ENCODE data around the gene MNT.

The MNT gene

DNA sequence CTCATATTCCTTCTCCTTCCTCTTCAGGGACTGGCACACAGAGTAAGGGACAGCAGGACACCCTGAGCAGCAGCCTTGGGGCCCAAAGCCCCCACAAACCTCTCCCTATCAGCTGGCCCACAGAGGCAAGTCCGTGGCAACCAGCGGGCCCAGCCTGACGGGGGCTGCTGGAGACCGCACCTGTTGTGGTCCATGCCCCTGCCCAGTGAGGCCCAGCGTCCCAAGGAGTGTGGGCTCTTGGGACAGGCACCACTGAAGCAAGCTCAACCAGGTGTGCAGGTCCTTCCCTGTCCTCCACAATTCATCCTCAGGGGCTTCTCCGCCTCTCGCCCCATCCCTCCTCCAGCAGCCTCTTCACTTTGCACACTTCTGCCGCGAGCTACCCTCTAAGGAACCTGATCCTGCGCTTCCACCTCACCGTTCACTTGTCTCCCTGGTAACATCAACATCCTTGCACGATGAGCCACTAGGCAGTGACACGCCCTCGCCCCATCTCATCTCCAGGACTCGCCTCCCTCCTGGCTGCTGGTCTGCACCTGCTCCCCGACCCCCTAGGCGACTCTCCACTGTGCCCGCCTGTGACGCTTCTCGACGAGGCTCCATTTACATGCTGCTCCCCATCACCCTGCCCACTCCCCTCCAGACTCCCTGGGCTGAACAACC lies 12.7 kb downstream of the MNT start:
- no peak overlapping the region for H3K4me3 ChIP-seq (ENCODE audit: low read depth, low read length)
- no peaks in the 10 kb centered on the region for H3K27me3 ChIP-seq (ENCODE audit: insufficient read depth, low read depth, severe bottlenecking)
- DNase-seq: no peak
- peaks cover 22% of the 10 kb centered on the region for H3K36me3 ChIP-seq
- no peak overlapping the region for H3K27ac ChIP-seq
- TF ChIP-seq, protein P1, sequence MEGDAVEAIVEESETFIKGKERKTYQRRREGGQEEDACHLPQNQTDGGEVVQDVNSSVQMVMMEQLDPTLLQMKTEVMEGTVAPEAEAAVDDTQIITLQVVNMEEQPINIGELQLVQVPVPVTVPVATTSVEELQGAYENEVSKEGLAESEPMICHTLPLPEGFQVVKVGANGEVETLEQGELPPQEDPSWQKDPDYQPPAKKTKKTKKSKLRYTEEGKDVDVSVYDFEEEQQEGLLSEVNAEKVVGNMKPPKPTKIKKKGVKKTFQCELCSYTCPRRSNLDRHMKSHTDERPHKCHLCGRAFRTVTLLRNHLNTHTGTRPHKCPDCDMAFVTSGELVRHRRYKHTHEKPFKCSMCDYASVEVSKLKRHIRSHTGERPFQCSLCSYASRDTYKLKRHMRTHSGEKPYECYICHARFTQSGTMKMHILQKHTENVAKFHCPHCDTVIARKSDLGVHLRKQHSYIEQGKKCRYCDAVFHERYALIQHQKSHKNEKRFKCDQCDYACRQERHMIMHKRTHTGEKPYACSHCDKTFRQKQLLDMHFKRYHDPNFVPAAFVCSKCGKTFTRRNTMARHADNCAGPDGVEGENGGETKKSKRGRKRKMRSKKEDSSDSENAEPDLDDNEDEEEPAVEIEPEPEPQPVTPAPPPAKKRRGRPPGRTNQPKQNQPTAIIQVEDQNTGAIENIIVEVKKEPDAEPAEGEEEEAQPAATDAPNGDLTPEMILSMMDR (IDR thresholded peaks at IDR 0.05; ENCODE audit: low read depth, low read length): no peak
- H3K9me3 ChIP-seq (ENCODE audit: severe bottlenecking): no peaks in the 10 kb centered on the region

DNA sequence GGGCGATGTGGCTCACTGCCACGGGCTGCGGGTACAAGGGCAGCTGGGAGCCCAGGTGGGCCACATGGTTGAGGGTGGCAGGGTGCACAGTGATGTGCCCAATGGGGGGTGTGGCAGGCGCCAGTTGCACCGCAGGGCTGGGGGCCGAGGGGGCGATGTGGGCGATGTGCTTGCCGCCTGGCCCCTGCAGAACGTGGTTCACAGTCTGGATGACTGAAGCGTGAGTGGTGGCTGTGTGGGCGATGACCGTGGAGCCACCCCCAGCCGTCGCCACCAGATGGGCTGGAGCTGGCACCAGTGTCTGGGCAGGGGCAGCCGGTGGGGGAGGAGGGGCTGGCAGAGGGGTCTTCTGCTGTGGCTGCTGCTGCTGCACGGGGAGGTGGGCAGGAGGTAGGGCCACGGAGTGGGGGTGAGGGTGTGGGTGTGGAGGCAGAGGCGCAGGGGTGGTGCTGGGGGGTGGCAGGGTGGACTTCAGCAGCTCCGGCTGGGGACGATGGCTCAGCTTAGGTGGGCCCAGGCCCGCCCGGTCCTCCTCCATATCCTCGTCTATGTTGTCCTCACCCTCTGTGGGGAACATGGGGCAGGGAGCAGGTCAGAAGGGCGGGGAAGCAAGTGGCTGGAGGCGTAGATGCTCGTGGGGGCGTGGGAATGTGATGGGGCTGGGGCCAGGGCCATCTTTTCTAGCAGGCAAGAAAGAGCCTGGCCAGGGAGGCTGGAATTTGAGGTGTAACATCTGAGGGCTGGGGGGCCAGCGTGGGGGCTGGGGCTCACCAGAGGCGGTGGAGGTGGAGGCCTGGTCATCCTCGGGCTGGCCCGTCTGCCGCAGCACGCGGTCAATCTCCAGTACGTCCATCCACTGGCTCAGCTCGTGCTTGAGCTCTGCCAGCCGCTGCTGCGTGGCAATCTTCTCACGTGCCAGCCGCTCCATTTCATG lies 13.5 kb downstream of the MNT start:
- Histone ChIP-seq H3K27me3 (ENCODE audit: insufficient read depth, low read depth, severe bottlenecking) (no peaks in the 10 kb centered on the region), H3K9me3 (ENCODE audit: severe bottlenecking) (no peaks in the 10 kb centered on the region), H3K27ac (no peak overlapping the region), H3K4me3 (ENCODE audit: low read depth, low read length) (no peak overlapping the region), H3K36me3 (peaks cover 22% of the 10 kb centered on the region)
- DNase-seq: no peak
- TF ChIP-seq, protein P1 (IDR thresholded peaks at IDR 0.05; ENCODE audit: low read depth, low read length): no peak

DNA sequence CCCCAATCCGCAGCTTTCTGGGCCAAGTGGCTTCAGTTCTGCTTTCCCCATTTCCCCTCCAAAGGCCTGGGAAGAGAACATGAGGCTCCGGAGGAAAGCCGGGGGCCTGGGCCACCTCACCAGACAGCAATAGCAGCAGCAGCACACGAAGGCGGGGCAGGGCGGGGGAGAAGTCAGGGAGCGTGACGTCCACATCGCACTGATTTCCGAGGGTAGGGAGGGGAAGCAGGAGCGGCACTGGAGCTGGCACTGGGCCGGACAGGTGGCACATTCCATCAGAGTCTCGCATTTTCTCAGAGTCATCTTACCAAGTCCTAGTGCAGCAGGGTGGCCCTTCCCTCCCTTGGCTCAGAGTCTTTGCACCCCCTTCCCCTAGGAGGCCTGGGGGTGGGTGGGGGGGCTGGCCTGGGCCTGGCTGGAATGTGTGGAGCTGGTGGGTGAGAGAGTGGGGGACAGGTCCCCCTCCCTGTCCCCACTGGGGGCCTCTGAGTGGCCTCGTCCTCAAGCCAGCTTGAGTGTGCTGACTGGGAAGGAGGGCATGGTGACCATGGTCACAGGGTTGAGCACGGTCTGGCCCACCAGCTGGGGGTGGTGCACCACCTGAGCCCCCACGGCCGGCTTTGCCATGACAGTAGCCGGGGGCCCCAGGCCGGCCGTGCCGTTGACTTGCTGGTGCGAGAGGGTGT lies 14.3 kb downstream of the MNT start:
- DNase-seq: no peak
- peak overlapping the region; percentile 65 for H3K27ac ChIP-seq
- H3K27me3 ChIP-seq (ENCODE audit: insufficient read depth, low read depth, severe bottlenecking): no peaks in the 10 kb centered on the region
- no peaks in the 10 kb centered on the region for H3K9me3 ChIP-seq (ENCODE audit: severe bottlenecking)
- peaks cover 23% of the 10 kb centered on the region for H3K36me3 ChIP-seq
- TF ChIP-seq, protein P1 (IDR thresholded peaks at IDR 0.05; ENCODE audit: low read depth, low read length): no peak
- no peak overlapping the region for H3K4me3 ChIP-seq (ENCODE audit: low read depth, low read length)

DNA sequence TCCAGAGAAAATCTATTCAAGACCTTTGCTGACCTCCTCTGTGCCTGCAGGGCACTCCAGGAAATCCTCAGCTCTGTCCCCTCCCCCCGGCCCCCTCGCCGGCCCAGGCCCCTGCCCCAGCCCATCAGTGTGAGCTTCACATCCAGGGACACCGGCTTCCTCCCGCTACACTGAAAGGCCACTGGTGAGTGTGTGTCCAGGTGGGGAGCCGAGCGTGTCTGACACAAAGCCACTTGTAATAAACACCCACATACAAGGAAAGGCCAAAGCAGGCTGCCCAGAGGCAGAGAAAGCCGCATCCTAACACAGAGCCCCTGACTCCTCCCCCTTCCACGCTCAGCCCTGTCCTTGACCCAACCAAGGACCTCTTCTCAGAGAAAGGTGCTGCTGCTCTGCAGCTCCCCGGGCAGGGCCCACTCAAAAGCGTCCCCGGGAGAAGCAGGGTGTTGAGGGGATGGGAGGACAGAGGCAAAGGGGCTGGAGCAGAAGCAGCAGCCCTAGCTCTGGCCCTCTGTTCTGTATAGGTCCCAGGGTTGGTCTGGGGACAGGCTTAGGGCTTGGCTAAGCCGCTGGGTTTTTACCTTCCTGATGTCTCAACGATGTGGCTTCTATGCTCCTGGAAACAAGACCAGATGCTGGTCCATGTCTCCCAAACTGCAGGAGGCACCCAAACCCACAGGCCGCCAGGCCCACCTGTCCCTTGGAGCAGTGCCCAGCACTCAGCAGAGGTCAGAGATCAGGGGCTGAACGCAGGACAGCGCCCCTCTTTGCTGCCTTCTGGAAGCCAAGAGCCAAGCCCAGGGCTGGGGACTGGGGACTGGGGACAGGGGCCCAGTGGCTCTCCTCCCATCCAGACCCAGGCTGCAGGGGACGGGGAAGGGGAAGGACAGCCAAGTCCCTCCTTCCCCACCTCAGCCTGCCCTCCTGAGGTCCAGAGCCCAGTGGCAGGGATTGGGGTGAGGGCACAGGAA lies 15.3 kb downstream of the MNT start:
- peak overlapping the region; percentile 65 for H3K27ac ChIP-seq
- no peaks in the 10 kb centered on the region for H3K9me3 ChIP-seq (ENCODE audit: severe bottlenecking)
- no peak overlapping the region for H3K4me3 ChIP-seq (ENCODE audit: low read depth, low read length)
- no peaks in the 10 kb centered on the region for H3K27me3 ChIP-seq (ENCODE audit: insufficient read depth, low read depth, severe bottlenecking)
- TF ChIP-seq, protein P1 (IDR thresholded peaks at IDR 0.05; ENCODE audit: low read depth, low read length): no peak
- peaks cover 24% of the 10 kb centered on the region for H3K36me3 ChIP-seq
- peak; percentile 56 for DNase-seq
